HCT116 (cell line): ENCODE results near the gene YWHAQ. TPM values are rescaled to one million over a fixed set of nuclear protein-coding genes. Genes with fewer than 3 reads are reported as not detected.

Source experiments
- ATAC-seq: fragments of 200-7000 bp; cut with Tn5 transposase; 2 replicates; pipeline ENCODE4 v1.9.1; 2020; ENCODE audit warnings: mild to moderate bottlenecking, moderate library complexity
- BruUV-seq: library from RNA; stranded (reverse); fragments of 400-500 nt; replicated peaks from 2 replicates; lab custom pipeline; 2021; lab: Mats Ljungman, UMichigan
- CTCF ChIA-PET: fragments of 300-600 bp; sonication (Branson Sonifier 250); formaldehyde crosslinking; loops from one replicate; lab custom pipeline; 2021; ENCODE audit warnings: antibody characterized with exemption; lab: Charles Lee
- POLR2A ChIA-PET: fragments of 300-600, 350-600 bp; sonication (Branson Sonifier 250); formaldehyde crosslinking; loops from one replicate; lab custom pipeline; 2021; ENCODE audit warnings: antibody characterized with exemption; lab: Charles Lee
- RAD21 ChIA-PET, 2 experiments: fragments of 300-600 bp; sonication (Branson Sonifier 250); formaldehyde crosslinking; loops; one replicate each; lab custom pipeline; 2023; ENCODE audit warnings: low total read pairs in 2 of 2; ENCODE audit not compliant: uncharacterized antibody in 2 of 2, unreplicated experiment in 2 of 2, low non-redundant PET in 1 of 2; lab: Charles Lee
- DNase-seq: peaks from one replicate; pipeline ENCODE4 v3.0.0-alpha.2; 2010; ENCODE audit warnings: low read depth, low spot score
- H2AFZ ChIP-seq: fragments of 200-600 bp; shearing (Covaris generic), sonication (generic); 2 replicates; pipeline ENCODE4 v1.6.1; 2017; ENCODE audit warnings: low read depth, mixed run types, mixed read lengths, antibody characterized with exemption, low read length; ENCODE audit not compliant: poor library complexity, severe bottlenecking
- H3K27ac ChIP-seq: 2 replicates; pipeline ENCODE4 v1.5.1; 2012; ENCODE audit warnings: low read depth, low read length
- H3K27me3 ChIP-seq: fragments of 200-600 bp; sonication (generic); 2 replicates; pipeline ENCODE4 v1.6.1; 2016; ENCODE audit warnings: mixed run types, low read length, mixed read lengths; ENCODE audit not compliant: insufficient read depth
- H3K36me3 ChIP-seq, 2 experiments: fragments of 200-500 bp in 1 of 2; fragments of 200-600 bp in 1 of 2; sonication (Bioruptor generic) in 1 of 2; sonication (generic) in 1 of 2; 2 replicates each; pipeline versions ENCODE4 v1.5.1 to v1.6.1; 2014 to 2016; ENCODE audit warnings: low read length in 2 of 2, inconsistent platforms in 1 of 2, mixed read lengths in 1 of 2, mixed run types in 1 of 2; ENCODE audit not compliant: insufficient read depth in 2 of 2, control insufficient read depth in 1 of 2
- H3K4me1 ChIP-seq, 2 experiments: fragments of 200-600 bp in 1 of 2; sonication (generic) in 1 of 2; 2 replicates each; pipeline versions ENCODE4 v1.5.1 to v1.6.1; 2012 to 2017; ENCODE audit warnings: low read length in 2 of 2, inconsistent platforms in 1 of 2, mild to moderate bottlenecking in 1 of 2, mixed read lengths in 1 of 2, mixed run types in 1 of 2, moderate library complexity in 1 of 2; ENCODE audit not compliant: insufficient read depth in 2 of 2, control insufficient read depth in 1 of 2
- H3K4me2 ChIP-seq: fragments of 200-600 bp; sonication (generic); 2 replicates; pipeline ENCODE4 v1.6.1; 2017; ENCODE audit warnings: mixed run types, low read length, mixed read lengths
- H3K4me3 ChIP-seq, 2 experiments: fragments of 200-600 bp in 1 of 2; sonication (generic) in 1 of 2; replicated peaks in 1 of 2; 2 replicates each; pipeline ENCODE4 v1.5.1; 2011 to 2016; ENCODE audit warnings: low read length in 2 of 2, control low read depth in 1 of 2, low read depth in 1 of 2, mild to moderate bottlenecking in 1 of 2, mixed read lengths in 1 of 2, mixed run types in 1 of 2
- H3K79me2 ChIP-seq: fragments of 200-600 bp; sonication (generic); 2 replicates; pipeline ENCODE4 v1.6.1; 2017; ENCODE audit warnings: mild to moderate bottlenecking, mixed run types, low read length, moderate library complexity, mixed read lengths; ENCODE audit not compliant: insufficient read depth
- H3K9ac ChIP-seq: fragments of 200-600 bp; sonication (generic); 2 replicates; pipeline ENCODE4 v1.6.1; 2016; ENCODE audit warnings: low read length, mixed read lengths
- H3K9me2 ChIP-seq: fragments of 200-600 bp; sonication (generic), shearing (Covaris generic); 2 replicates; pipeline ENCODE4 v1.6.1; 2017; ENCODE audit warnings: mixed run types, mild to moderate bottlenecking, moderate library complexity; ENCODE audit not compliant: insufficient read depth
- H3K9me3 ChIP-seq, 2 experiments: fragments of 200-500 bp in 1 of 2; fragments of 200-600 bp in 1 of 2; sonication (Bioruptor generic) in 1 of 2; sonication (generic) in 1 of 2; 2 replicates each; pipeline ENCODE4 v1.6.1; 2014 to 2017; ENCODE audit warnings: low read length in 2 of 2, mixed read lengths in 2 of 2, inconsistent platforms in 1 of 2, low read depth in 1 of 2, mild to moderate bottlenecking in 1 of 2, mixed run types in 1 of 2, moderate library complexity in 1 of 2; ENCODE audit not compliant: control insufficient read depth in 1 of 2, insufficient read depth in 1 of 2
- H4K20me1 ChIP-seq: fragments of 200-600 bp; sonication (generic), shearing (Covaris generic); 2 replicates; pipeline ENCODE4 v1.6.1; 2017; ENCODE audit warnings: mixed run types, mild to moderate bottlenecking, moderate library complexity; ENCODE audit not compliant: insufficient read depth
- CBX3 ChIP-seq: IDR thresholded peaks from 2 replicates; pipeline ENCODE4 v1.6.1; 2012; ENCODE audit warnings: low read depth
- ELF1 ChIP-seq: IDR thresholded peaks from 2 replicates; pipeline ENCODE4 v1.6.1; 2012; ENCODE audit warnings: low read depth, borderline replicate concordance
- EZH2 ChIP-seq: fragments of 200-600 bp; sonication (generic); IDR thresholded peaks from 2 replicates; pipeline ENCODE4 v1.6.1; 2017; ENCODE audit warnings: antibody characterized with exemption, mixed run types
- JUND ChIP-seq: IDR thresholded peaks from 2 replicates; pipeline ENCODE4 v1.6.1; 2012
- POLR2A ChIP-seq: IDR thresholded peaks from 2 replicates; pipeline ENCODE4 v1.7.0; 2011; ENCODE audit warnings: borderline replicate concordance; ENCODE audit not compliant: insufficient read depth, insufficient read length; ENCODE audit errors: extremely low read depth
- POLR2AphosphoS5 ChIP-seq: IDR thresholded peaks from 2 replicates; pipeline ENCODE4 v1.6.1; 2011; ENCODE audit warnings: mild to moderate bottlenecking, low read depth, low read length, moderate library complexity
- SP1 ChIP-seq: IDR thresholded peaks from 2 replicates; pipeline ENCODE4 v1.6.1; 2012; ENCODE audit warnings: low read depth
- SRF ChIP-seq: IDR thresholded peaks from 2 replicates; pipeline ENCODE4 v1.6.1; 2012; ENCODE audit warnings: low read depth
- ZFX ChIP-seq: fragments of 450-650 bp; IDR thresholded peaks from 2 replicates; pipeline ENCODE4 v1.6.1; 2017
- ZNF274 ChIP-seq: fragments of 200-500 bp; sonication (Bioruptor generic); IDR thresholded peaks from 2 replicates; pipeline ENCODE4 v1.6.1; 2014; ENCODE audit warnings: mild to moderate bottlenecking, low read depth, low read length, inconsistent platforms
- intact Hi-C: fragments of 100-400 bp; cut with micrococcal nuclease; formaldehyde crosslinking; loops from 2 replicates; pipeline ENCODE4 v1.10.0; 2022
- total RNA-seq: library from RNA; stranded (reverse); gene quantifications from one replicate; pipeline ENCODE4 v1.2.1, GENCODE V29; 2021; ENCODE audit not compliant: unreplicated experiment
- TF ChIP-seq, protein P1 (sequence below): IDR thresholded peaks from 2 replicates; pipeline ENCODE4 v1.6.1; 2011; ENCODE audit warnings: mild to moderate bottlenecking, low read length, moderate library complexity; ENCODE audit not compliant: insufficient replicate concordance; ENCODE audit errors: extremely low read depth
- TF ChIP-seq, protein P2 (sequence below): IDR thresholded peaks from 2 replicates; pipeline ENCODE4 v1.6.1; 2012

Gene YWHAQ
- total RNA-seq, 1 experiment from 2014 or later: 365 TPM

DNA sequence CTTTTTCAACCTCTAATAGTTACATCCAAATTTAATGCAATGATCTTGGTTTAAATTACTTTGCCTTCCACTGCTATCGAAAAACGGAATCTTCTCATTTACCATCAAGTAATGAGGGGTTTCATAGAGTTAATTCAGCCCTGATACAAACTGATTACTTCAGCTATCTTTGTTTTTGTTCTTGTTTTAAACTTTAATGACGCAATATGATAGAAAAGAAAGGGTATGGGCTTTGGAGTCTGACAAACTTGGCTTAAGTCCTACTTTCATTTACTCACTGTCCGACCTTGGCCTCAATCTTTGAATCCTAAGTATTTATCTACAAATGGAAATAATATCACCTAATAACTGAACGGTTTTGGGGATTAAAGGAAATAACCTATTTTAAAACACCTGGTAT lies 91.3 kb downstream of the YWHAQ start:
- CTCF ChIA-PET: no interaction called here
- RAD21 ChIA-PET: no interaction called here

More for the DNA sequence above, 91.3 kb downstream of the YWHAQ start:
- DNase-seq (no peak), ATAC-seq (no peak)
- Histone ChIP-seq H2AFZ (no peak overlapping the region), H3K9ac (no peak overlapping the region), H3K27ac (no peak overlapping the region), H3K36me3 (no peaks in the 10 kb centered on the region), H3K27me3 (no peaks in the 10 kb centered on the region), H3K4me3 (no peak overlapping the region)
- TF ChIP-seq EZH2: no peak
- TF ChIP-seq SRF: no peak
- TF ChIP-seq, protein P1, sequence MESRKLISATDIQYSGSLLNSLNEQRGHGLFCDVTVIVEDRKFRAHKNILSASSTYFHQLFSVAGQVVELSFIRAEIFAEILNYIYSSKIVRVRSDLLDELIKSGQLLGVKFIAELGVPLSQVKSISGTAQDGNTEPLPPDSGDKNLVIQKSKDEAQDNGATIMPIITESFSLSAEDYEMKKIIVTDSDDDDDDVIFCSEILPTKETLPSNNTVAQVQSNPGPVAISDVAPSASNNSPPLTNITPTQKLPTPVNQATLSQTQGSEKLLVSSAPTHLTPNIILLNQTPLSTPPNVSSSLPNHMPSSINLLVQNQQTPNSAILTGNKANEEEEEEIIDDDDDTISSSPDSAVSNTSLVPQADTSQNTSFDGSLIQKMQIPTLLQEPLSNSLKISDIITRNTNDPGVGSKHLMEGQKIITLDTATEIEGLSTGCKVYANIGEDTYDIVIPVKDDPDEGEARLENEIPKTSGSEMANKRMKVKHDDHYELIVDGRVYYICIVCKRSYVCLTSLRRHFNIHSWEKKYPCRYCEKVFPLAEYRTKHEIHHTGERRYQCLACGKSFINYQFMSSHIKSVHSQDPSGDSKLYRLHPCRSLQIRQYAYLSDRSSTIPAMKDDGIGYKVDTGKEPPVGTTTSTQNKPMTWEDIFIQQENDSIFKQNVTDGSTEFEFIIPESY: no peak
- no peak for TF ChIP-seq ELF1
- TF ChIP-seq ZNF274: no peak
- TF ChIP-seq SP1: no peak
- no peak for TF ChIP-seq CBX3
- TF ChIP-seq POLR2AphosphoS5: no peak
- no peak for TF ChIP-seq JUND
- TF ChIP-seq, protein P2, sequence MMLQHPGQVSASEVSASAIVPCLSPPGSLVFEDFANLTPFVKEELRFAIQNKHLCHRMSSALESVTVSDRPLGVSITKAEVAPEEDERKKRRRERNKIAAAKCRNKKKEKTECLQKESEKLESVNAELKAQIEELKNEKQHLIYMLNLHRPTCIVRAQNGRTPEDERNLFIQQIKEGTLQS: no peak
- TF ChIP-seq POLR2A: no peak
- no peak for TF ChIP-seq ZFX
- TF ChIP-seq, all 23 proteins: peak for 0
- H3K79me2 ChIP-seq: peaks cover 56% of the 10 kb centered on the region
- H3K4me1 ChIP-seq: peaks cover 0 to 10% of the 10 kb centered on the region in 2 experiments; a peak in 2 of 4 replicates
- H3K9me3 ChIP-seq: no peaks in the 10 kb centered on the region
- intact Hi-C loops: no loop called here
- BruUV-seq: no TSS peak
- H3K4me2 ChIP-seq: no peak overlapping the region
- POLR2A ChIA-PET: no interaction called here
- no peaks in the 10 kb centered on the region for H3K9me2 ChIP-seq
- H4K20me1 ChIP-seq: peaks cover 4% of the 10 kb centered on the region; the same call in 1 of the 2 replicates
